K562 (cell line): ENCODE measurements around the gene MARK2. TPM values are rescaled to one million over a fixed set of nuclear protein-coding genes. Genes with fewer than 3 reads are reported as not detected.

ENCODE experiments used
- AFF1 ChIP-seq, 2 experiments: fragments of 450-650 bp; IDR thresholded peaks; 2 replicates each; pipeline ENCODE4 v1.6.1; 2018; ENCODE audit warnings: mild to moderate bottlenecking in 2 of 2, low read depth in 1 of 2; ENCODE audit not compliant: partially characterized antibody in 2 of 2
- CBFA2T3 ChIP-seq: fragments of 450-650 bp; IDR thresholded peaks from 2 replicates; pipeline ENCODE4 v1.6.1; 2017
- ESRRB ChIP-seq: fragments of 250-450 bp; sonication (Bioruptor Pico); IDR thresholded peaks from 2 replicates; pipeline ENCODE4 v1.5.0; 2020; ENCODE audit warnings: mild to moderate bottlenecking, moderate library complexity, borderline replicate concordance
- GMEB1 ChIP-seq: fragments of 250-450 bp; sonication (Bioruptor Pico); IDR thresholded peaks from 2 replicates; pipeline ENCODE4 v1.4.0; 2020; ENCODE audit warnings: mild to moderate bottlenecking
- ILK ChIP-seq: fragments of 450-650 bp; IDR thresholded peaks from 2 replicates; pipeline ENCODE4 v1.6.1; 2016; ENCODE audit warnings: missing genetic modification characterization, low read depth, mild to moderate bottlenecking, missing compliant biosample characterization, moderate library complexity, borderline replicate concordance
- PYGO2 ChIP-seq: fragments of 450-650 bp; IDR thresholded peaks from 2 replicates; pipeline ENCODE4 v1.6.1; 2016; ENCODE audit warnings: mild to moderate bottlenecking, missing genetic modification characterization, moderate library complexity, missing compliant biosample characterization
- RBM14 ChIP-seq: fragments of 200-400 bp; formaldehyde crosslinking; IDR thresholded peaks from 2 replicates; pipeline ENCODE4 v1.6.1; 2018; ENCODE audit warnings: low read depth, mild to moderate bottlenecking, low read length, moderate library complexity, borderline replicate concordance; ENCODE audit not compliant: insufficient read depth
- SAFB ChIP-seq: fragments of 200-400 bp; formaldehyde crosslinking; IDR thresholded peaks from 2 replicates; pipeline ENCODE4 v1.6.1; 2017; ENCODE audit warnings: low read depth, low read length, borderline replicate concordance
- SREBF1 ChIP-seq: fragments of 150-350 bp; IDR thresholded peaks from 2 replicates; pipeline ENCODE4 v1.6.1; 2014; ENCODE audit warnings: antibody characterized with exemption, low read depth, low read length, borderline replicate concordance
- UBTF ChIP-seq, 2 experiments: IDR thresholded peaks; 2 replicates each; pipeline ENCODE4 v1.6.1; 2012; ENCODE audit warnings: improper control_type of control experiment in 2 of 2, low read depth in 2 of 2, low read length in 2 of 2, borderline replicate concordance in 1 of 2
- ZNF224 ChIP-seq: sonication (generic); formaldehyde crosslinking; IDR thresholded peaks from 2 replicates; pipeline ENCODE4 v1.8.0; 2022; ENCODE audit warnings: mild to moderate bottlenecking, missing genetic modification reagents
- ZNF274 ChIP-seq: IDR thresholded peaks from 2 replicates; pipeline ENCODE4 v1.6.1; 2011; ENCODE audit warnings: low read depth, mild to moderate bottlenecking, low read length, moderate library complexity, borderline replicate concordance
- ZNF41 ChIP-seq: fragments of 250-450 bp; sonication (Bioruptor Pico); conservative IDR thresholded peaks from 2 replicates; pipeline ENCODE4 v1.4.0; 2020; ENCODE audit warnings: mild to moderate bottlenecking
- ZNF518B ChIP-seq: fragments of 250-450 bp; sonication (Bioruptor Pico); IDR thresholded peaks from 2 replicates; pipeline ENCODE4 v1.5.0; 2021; ENCODE audit warnings: mild to moderate bottlenecking, moderate library complexity
- polyA plus RNA-seq, 8 experiments: library from polyadenylated mRNA; depleted of rRNA in 4 of 8; stranded (reverse) in 5 of 8; unstranded in 3 of 8; fragments of >200 nt; fragmentation: Nextera tagmentation in 2 of 8; fragmentation: Illumina TruSeq in 1 of 8; extraction: Ambion mirVana in 2 of 8; extraction: Trizol in 1 of 8; gene quantifications; 2 replicates each; pipeline versions ENCODE4 v1.2.1 to v1.2.3, GENCODE V29; 2011 to 2014; ENCODE audit warnings: inconsistent platforms in 1 of 8, missing spikeins in 1 of 8
- total RNA-seq, 7 experiments: library from RNA; depleted of rRNA in 6 of 7; stranded (reverse); fragments of >200 nt in 6 of 7; fragmentation: Illumina TruSeq in 2 of 7; extraction: Trizol in 2 of 7; gene quantifications; 2 replicates each; pipeline versions ENCODE4 v1.2.1 to v1.2.3, GENCODE V29; 2011 to 2021; ENCODE audit warnings: low replicate concordance in 1 of 7

Gene MARK2
- total and polyA plus RNA-seq, 9 of the 15 experiments (the other 6 are each of a cell fraction or from before 2014, with no cell fraction given), result 0.32 to 43.5 (median 15.1) TPM

- TF ChIP-seq AFF1 (IDR thresholded peaks at IDR 0.05; ENCODE audit: low read depth in 1 of 2, partially characterized antibody in 2 of 2) (no peak), UBTF (IDR thresholded peaks at IDR 0.05; ENCODE audit: borderline replicate concordance in 1 of 2, low read depth in 2 of 2, low read length in 2 of 2) (no peak), ZNF41 (CRISPR knock-in tag) (no peak), PYGO2 (tag) (no peak), CBFA2T3 (no peak), ESRRB (no peak), GMEB1 (peak; percentile 57), SAFB (no peak), ZNF518B (CRISPR knock-in tag) (no peak), SREBF1 (no peak), RBM14 (no peak), ILK (tag) (no peak), ZNF274 (no peak), ZNF224 (CRISPR knock-in tag) (peak; percentile 39; the same call in 1 of the 2 replicates)
These were observed 99.8 kb downstream of the MARK2 start, which contains the start of gene NAA40 (continued) for GRCh38 chr11:63938479-63939396.
